ENCODE data around the gene ZNF775. TPM values are rescaled to one million over a fixed set of nuclear protein-coding genes. Genes with fewer than 3 reads are reported as not detected.

The ZNF775 gene
- total RNA-seq, 2 experiments from 2014 or later = 3.9 to 5.1 TPM

GRCh38 chr7:150361807-150362621 is 17.1 kb upstream of the ZNF775 start:
- H3K4me1 Mint-ChIP-seq = peaks cover 39% of the 10 kb centered on the region
- intact Hi-C loops (cut with DNase I, micrococcal nuclease) = no loop called here
- no peaks in the 10 kb centered on the region for H3K36me3 Mint-ChIP-seq (ENCODE audit: low read depth)
- no peak for ATAC-seq
- H3K9me3 Mint-ChIP-seq (ENCODE audit: low read depth) = no peaks in the 10 kb centered on the region
- no peak overlapping the region for H3K4me3 Mint-ChIP-seq
- DNase-seq = no peak
- POLR2A ChIA-PET = no interaction called here
- H3K27ac Mint-ChIP-seq = no peak overlapping the region
- H3K27me3 Mint-ChIP-seq = no peaks in the 10 kb centered on the region
- CTCF ChIA-PET = interaction anchor here (0.5 to 2.0 kb wide), 6 partner anchors 14 to 491 kb away, joined by 3 to 4 read pairs (median 3); no protein-coding TSS in a partner anchor

- H3K27me3 Mint-ChIP-seq = no peaks in the 10 kb centered on the region
- no peak overlapping the region for H3K4me3 Mint-ChIP-seq
- H3K36me3 Mint-ChIP-seq (ENCODE audit: low read depth) = no peaks in the 10 kb centered on the region
- H3K9me3 Mint-ChIP-seq (ENCODE audit: low read depth) = no peaks in the 10 kb centered on the region
- intact Hi-C loops (cut with DNase I, micrococcal nuclease) = no loop called here
- ATAC-seq = no peak
- ChIA-PET CTCF (no interaction called here), POLR2A (no interaction called here)
- DNase-seq = no peak
- H3K4me1 Mint-ChIP-seq = peaks cover 33% of the 10 kb centered on the region
- no peak overlapping the region for H3K27ac Mint-ChIP-seq
Measured at GRCh38 chr7:150363370-150363769, 15.8 kb upstream of the ZNF775 start.

- intact Hi-C loops (cut with DNase I, micrococcal nuclease) = no loop called here
- ATAC-seq (no peak), DNase-seq (no peak)
- no peak overlapping the region for H3K4me3 Mint-ChIP-seq
- no peaks in the 10 kb centered on the region for H3K27me3 Mint-ChIP-seq
- H3K9me3 Mint-ChIP-seq (ENCODE audit: low read depth) = no peaks in the 10 kb centered on the region
- peaks cover under 1% of the 10 kb centered on the region for H3K36me3 Mint-ChIP-seq (ENCODE audit: low read depth)
- CTCF ChIA-PET = no interaction called here
- H3K4me1 Mint-ChIP-seq = peaks cover 28% of the 10 kb centered on the region
- H3K27ac Mint-ChIP-seq = peak overlapping the region; percentile 2
- POLR2A ChIA-PET = no interaction called here
Measured at GRCh38 chr7:150363872-150364271, 15.3 kb upstream of the ZNF775 start.

GRCh38 chr7:150365194-150365593 is 13.9 kb upstream of the ZNF775 start:
- intact Hi-C loops (cut with DNase I, micrococcal nuclease) = loop anchor here (5.0 kb wide), 2 partner anchors 202 to 392 kb away; partner anchors contain the start of gene GIMAP4 (in 1 of the 2)
- H3K27ac Mint-ChIP-seq = no peak overlapping the region
- H3K4me3 Mint-ChIP-seq = no peak overlapping the region
- H3K9me3 Mint-ChIP-seq (ENCODE audit: low read depth) = no peaks in the 10 kb centered on the region
- ChIA-PET CTCF (interaction anchor here (1.1 kb wide), 1 partner anchor 56 kb away, joined by 4 read pairs; no protein-coding TSS in a partner anchor), POLR2A (no interaction called here)
- ATAC-seq = no peak
- no peak for DNase-seq
- no peaks in the 10 kb centered on the region for H3K27me3 Mint-ChIP-seq
- peaks cover 6% of the 10 kb centered on the region for H3K36me3 Mint-ChIP-seq (ENCODE audit: low read depth)
- peaks cover 24% of the 10 kb centered on the region for H3K4me1 Mint-ChIP-seq

- H3K27me3 Mint-ChIP-seq = no peaks in the 10 kb centered on the region
Measured at GRCh38 chr7:150365673-150366398, 13.3 kb upstream of the ZNF775 start.

GRCh38 chr7:150367677-150368095 is 11.4 kb upstream of the ZNF775 start:
- ATAC-seq (peak; percentile 35), DNase-seq (no peak)
- CTCF ChIA-PET = interaction anchor here (0.9 to 1.9 kb wide), 3 partner anchors 10 to 51 kb away, joined by 3 to 7 read pairs (median 4); no protein-coding TSS in a partner anchor
- intact Hi-C loops (cut with DNase I, micrococcal nuclease) = loop anchor here (1.0 to 5.0 kb wide), 6 partner anchors 12 to 390 kb away; partner anchors contain the start of genes ACTR3C (in 1 of the 2), GIMAP4 (in 1 of the 2), LRRC61 (in 1 of the 2) and ZNF775 (in 1 of the 2)
- Mint-ChIP-seq H3K36me3 (ENCODE audit: low read depth) (peaks cover 15% of the 10 kb centered on the region), H3K27me3 (no peaks in the 10 kb centered on the region), H3K27ac (peak overlapping the region; percentile 93), H3K9me3 (ENCODE audit: low read depth) (no peaks in the 10 kb centered on the region), H3K4me1 (peaks cover 34% of the 10 kb centered on the region), H3K4me3 (peak overlapping the region; percentile 90)
- POLR2A ChIA-PET = no interaction called here

More at GRCh38 chr7:150365673-150366398, 13.3 kb upstream of the ZNF775 start:
- Mint-ChIP-seq H3K36me3 (ENCODE audit: low read depth) (peaks cover 10% of the 10 kb centered on the region), H3K27ac (no peak overlapping the region), H3K4me1 (peaks cover 30% of the 10 kb centered on the region), H3K4me3 (no peak overlapping the region), H3K9me3 (ENCODE audit: low read depth) (no peaks in the 10 kb centered on the region)
- ChIA-PET CTCF (interaction anchor here (0.7 to 1.9 kb wide), 4 partner anchors 8 to 56 kb away, joined by 4 to 7 read pairs (median 4); no protein-coding TSS in a partner anchor), POLR2A (no interaction called here)
- ATAC-seq = no peak
- intact Hi-C loops (cut with DNase I, micrococcal nuclease) = loop anchor here (5.0 kb wide), 2 partner anchors 201 to 391 kb away; partner anchors contain the start of gene GIMAP4 (in 1 of the 2)
- DNase-seq = no peak

- Mint-ChIP-seq H3K27me3 (no peaks in the 10 kb centered on the region), H3K36me3 (ENCODE audit: low read depth) (peaks cover 19% of the 10 kb centered on the region), H3K27ac (peak within 1 kb of the TSS; percentile 97), H3K9me3 (ENCODE audit: low read depth) (no peaks in the 10 kb centered on the region), H3K4me3 (peak within 1 kb of the TSS; percentile 90), H3K4me1 (peaks cover 37% of the 10 kb centered on the region)
- POLR2A ChIA-PET = interaction anchor here (1.2 kb wide), 1 partner anchor 37 kb away, joined by 3 read pairs; a partner anchor contains a TSS
- intact Hi-C loops (cut with DNase I, micrococcal nuclease) = loop anchor here (1.0 to 5.0 kb wide), 6 partner anchors 11 to 389 kb away; partner anchors contain the start of genes ACTR3C (in 1 of the 2), GIMAP4 (in 1 of the 2), LRRC61 (in 1 of the 2) and ZNF775 (in 1 of the 2)
- DNase-seq = peak; percentile 88
- peak; percentile 63 for ATAC-seq
- CTCF ChIA-PET = interaction anchor here (0.6 to 1.4 kb wide), 4 partner anchors 10 to 387 kb away, joined by 3 to 4 read pairs (median 3); no protein-coding TSS in a partner anchor
Measured at GRCh38 chr7:150368096-150368883, 10.8 kb upstream of the ZNF775 start, which contains the start of gene REPIN1. TSS of gene REPIN1 (plus strand) at chr7:150368822. CDS start at chr7:150369712, 890 bp downstream.

- H3K4me3 Mint-ChIP-seq = peak overlapping the region; percentile 90
- peaks cover 25% of the 10 kb centered on the region for H3K36me3 Mint-ChIP-seq (ENCODE audit: low read depth)
- H3K27ac Mint-ChIP-seq = peak overlapping the region; percentile 97
- intact Hi-C loops (cut with DNase I, micrococcal nuclease) = loop anchor here (1.0 to 5.0 kb wide), 6 partner anchors 10 to 388 kb away; partner anchors contain the start of genes ZNF775 (in 2 of the 2), ACTR3C (in 1 of the 2), GIMAP4 (in 1 of the 2) and LRRC61 (in 1 of the 2)
- peaks cover 39% of the 10 kb centered on the region for H3K4me1 Mint-ChIP-seq
- CTCF ChIA-PET = interaction anchor here (0.7 to 1.4 kb wide), 5 partner anchors 9 to 386 kb away, joined by 3 to 5 read pairs (median 3); a partner anchor contains a TSS
- no peaks in the 10 kb centered on the region for H3K9me3 Mint-ChIP-seq (ENCODE audit: low read depth)
- peak; percentile 70 for DNase-seq
- peak; percentile 30 for ATAC-seq
- H3K27me3 Mint-ChIP-seq = no peaks in the 10 kb centered on the region
- POLR2A ChIA-PET = interaction anchor here (0.5 to 1.2 kb wide), 4 partner anchors 9 to 36 kb away, joined by 3 to 5 read pairs (median 4); a partner anchor contains a TSS
Measured at GRCh38 chr7:150368884-150369747, 10.0 kb upstream of the ZNF775 start.

- H3K4me1 Mint-ChIP-seq = peaks cover 40% of the 10 kb centered on the region
- H3K4me3 Mint-ChIP-seq = peak overlapping the region; percentile 90
- peaks cover 25% of the 10 kb centered on the region for H3K36me3 Mint-ChIP-seq (ENCODE audit: low read depth)
- H3K27ac Mint-ChIP-seq = peak overlapping the region; percentile 97
- no peak for ATAC-seq
- H3K9me3 Mint-ChIP-seq (ENCODE audit: low read depth) = no peaks in the 10 kb centered on the region
- CTCF ChIA-PET = interaction anchor here (0.7 to 1.4 kb wide), 4 partner anchors 8 to 385 kb away, joined by 3 to 5 read pairs (median 4); a partner anchor contains a TSS
- no peaks in the 10 kb centered on the region for H3K27me3 Mint-ChIP-seq
- intact Hi-C loops (cut with DNase I, micrococcal nuclease) = loop anchor here (1.0 to 10.0 kb wide), 7 partner anchors 9 to 975 kb away; partner anchors contain the start of genes ACTR3C (in 1 of the 2), GIMAP4 (in 1 of the 2), LRRC61 (in 1 of the 2) and NUB1 (in 1 of the 2)
- POLR2A ChIA-PET = interaction anchor here (0.5 to 1.2 kb wide), 5 partner anchors 8 to 385 kb away, joined by 3 to 7 read pairs (median 4); a partner anchor contains a TSS
- no peak for DNase-seq
Measured at GRCh38 chr7:150369748-150370501, 9.2 kb upstream of the ZNF775 start.

All from activated CD4-positive, alpha-beta T cell treated with anti-CD3 and anti-CD28 coated beads for 36 hours (primary cell).